ENCODE measurements around the gene DENND4C.
A peak's percentile ranks its signal among the peaks of the same experiment; 100 is the strongest.

GRCh38 chr9:19230355-19231125, at the start of gene DENND4C:
- TF ChIP-seq POLR2A (IDR thresholded peaks at IDR 0.05) (peak in 1 of 2 donors; percentile 86), CTCF (IDR thresholded peaks at IDR 0.05) (peak in 2 of 6 experiments; percentile 8 to 32)
